GM12878 (cell line): ENCODE measurements around the gene ESRRB. TPM values are rescaled to one million over a fixed set of nuclear protein-coding genes. Genes with fewer than 3 reads are reported as not detected.

ENCODE experiments used
- ATAC-seq: fragments of 200-7000 bp; cut with Tn5 transposase; 3 replicates; pipeline ENCODE4 v1.9.1; 2020; ENCODE audit warnings: mild to moderate bottlenecking, moderate library complexity
- BruUV-seq: library from RNA; stranded (reverse); fragments of 400-500 nt; replicated peaks from 2 replicates; lab custom pipeline; 2021; lab: Mats Ljungman, UMichigan
- CTCF ChIA-PET: fragments of 300-600 bp; sonication (Branson Sonifier 250); formaldehyde crosslinking; extraction: SDS; loops from one replicate; lab custom pipeline; 2021; ENCODE audit warnings: inconsistent platforms; lab: Yijun Ruan, JAX
- POLR2A ChIA-PET: fragments of 350-600 bp; formaldehyde crosslinking; extraction: SDS; loops from one replicate; lab custom pipeline; 2021; ENCODE audit warnings: inconsistent platforms; lab: Charles Lee
- RAD21 ChIA-PET: fragments of 300-600 bp; sonication (Branson Sonifier 250); formaldehyde crosslinking; loops from one replicate; lab custom pipeline; 2023; ENCODE audit warnings: antibody characterized with exemption; ENCODE audit not compliant: unreplicated experiment; lab: Charles Lee
- SMC1A ChIA-PET: fragments of 300-600 bp; sonication (Branson Sonifier 250); formaldehyde crosslinking; loops from one replicate; lab custom pipeline; 2023; ENCODE audit not compliant: unreplicated experiment, uncharacterized antibody; lab: Charles Lee
- DNase-seq: peaks from one replicate; pipeline ENCODE4 v3.0.0-alpha.2; 2011; ENCODE audit warnings: low read depth, low spot score
- FAIRE-seq: peaks from 3 replicates; lab custom pipeline; 2011; peaks lifted over from hg19 to GRCh38; lab: Jason Lieb, UNC
- H2AFZ ChIP-seq: 2 replicates; pipeline ENCODE4 v1.6.0; 2011; ENCODE audit warnings: low read depth, low read length, control low read depth; ENCODE audit not compliant: control insufficient read depth
- H3K27ac ChIP-seq: 2 replicates; pipeline ENCODE4 v1.5.1; 2011; ENCODE audit warnings: control low read depth; ENCODE audit not compliant: control insufficient read depth, insufficient read depth
- H3K27me3 ChIP-seq, 2 experiments: replicated peaks in 1 of 2; 2 replicates each; pipeline versions ENCODE4 v1.6.0 to v1.6.1; 2011; ENCODE audit warnings: low read length in 1 of 2; ENCODE audit not compliant: control insufficient read depth in 2 of 2, insufficient read depth in 2 of 2
- H3K36me3 ChIP-seq, 2 experiments: 2 replicates each; pipeline ENCODE4 v1.5.1; 2011; ENCODE audit warnings: low read length in 1 of 2; ENCODE audit not compliant: control insufficient read depth in 2 of 2, insufficient read depth in 2 of 2
- H3K4me1 ChIP-seq: 2 replicates; pipeline ENCODE4 v1.6.1; 2011; ENCODE audit warnings: mild to moderate bottlenecking, low read length, moderate library complexity, mixed read lengths; ENCODE audit not compliant: control insufficient read depth, insufficient read depth
- H3K4me2 ChIP-seq: 2 replicates; pipeline ENCODE4 v1.6.0; 2011; ENCODE audit warnings: control low read depth; ENCODE audit not compliant: control insufficient read depth, insufficient read depth
- H3K4me3 ChIP-seq: fragments of 200-600 bp; sonication (generic); 2 replicates; pipeline ENCODE4 v1.5.1; 2016
- H3K79me2 ChIP-seq: 2 replicates; pipeline ENCODE4 v1.6.0; 2011; ENCODE audit warnings: low read length; ENCODE audit not compliant: control insufficient read depth, insufficient read depth
- H3K9ac ChIP-seq: 2 replicates; pipeline ENCODE4 v1.8.0; 2011; ENCODE audit warnings: low read length, control low read depth, mixed read lengths; ENCODE audit not compliant: control insufficient read depth, insufficient read depth
- H3K9me3 ChIP-seq: replicated peaks from 3 replicates; pipeline ENCODE4 v1.5.1; 2011; ENCODE audit warnings: mild to moderate bottlenecking, low read length; ENCODE audit not compliant: control insufficient read depth, insufficient read depth
- H4K20me1 ChIP-seq: 2 replicates; pipeline ENCODE4 v1.6.0; 2011; ENCODE audit not compliant: control insufficient read depth, insufficient read depth
- ASH2L ChIP-seq: fragments of 300-600, 200-600 bp; sonication (generic); IDR thresholded peaks from 2 replicates; pipeline ENCODE4 v1.6.1; 2017; ENCODE audit warnings: low read depth, mild to moderate bottlenecking, borderline replicate concordance
- BMI1 ChIP-seq: fragments of 450-650 bp; IDR thresholded peaks from 2 replicates; pipeline ENCODE4 v1.6.1; 2016; ENCODE audit warnings: mild to moderate bottlenecking, moderate library complexity, borderline replicate concordance
- PAX5 ChIP-seq: IDR thresholded peaks from 2 replicates; pipeline ENCODE4 v1.6.1; 2011; ENCODE audit warnings: low read depth, low read length, borderline replicate concordance
- YY1 ChIP-seq: IDR thresholded peaks from 2 replicates; pipeline ENCODE4 v1.6.1; 2011; ENCODE audit warnings: low read depth, mild to moderate bottlenecking, low read length
- ZBED1 ChIP-seq: IDR thresholded peaks from 2 replicates; pipeline ENCODE4 v1.6.1; 2016; ENCODE audit warnings: borderline replicate concordance
- ZBTB33 ChIP-seq: fragments of 450-650 bp; IDR thresholded peaks from 2 replicates; pipeline ENCODE4 v1.6.1; 2017; ENCODE audit warnings: mild to moderate bottlenecking
- WGBS: methylation state at CpG from one replicate; pipeline ENCODE4 v1.1.6; 2016; ENCODE audit warnings: low lambda C conversion rate; ENCODE audit not compliant: insufficient replicate concordance, insufficient coverage; ENCODE audit errors: missing lambda C conversion rate; 5-methylcytosine and 5-hydroxymethylcytosine counted together
- in situ Hi-C: fragments of 300-500 bp; cut with MboI; formaldehyde crosslinking; loops from 9 replicates; pipeline ENCODE4 v1.14.3; 2018; ENCODE audit warnings: mixed read lengths
- intact Hi-C: fragments of 100-400 bp; cut with micrococcal nuclease; formaldehyde crosslinking; loops from one replicate; pipeline ENCODE4 v1.14.2; 2022; ENCODE audit not compliant: unreplicated experiment
- polyA plus RNA-seq, 11 experiments: library from polyadenylated mRNA; depleted of rRNA in 4 of 11; unstranded in 6 of 11; stranded (reverse) in 5 of 11; fragments of >200 nt; fragmentation: Nextera tagmentation in 4 of 11; fragmentation: Illumina TruSeq in 1 of 11; extraction: Ambion mirVana in 4 of 11; extraction: Trizol in 1 of 11; gene quantifications; 1 replicate in 1 of 11; 2 replicates in 10 of 11; pipeline versions ENCODE4 v1.2.1 to v1.2.3, GENCODE V29; 2011 to 2016; ENCODE audit warnings: inconsistent platforms in 2 of 11, missing spikeins in 2 of 11, low read depth in 1 of 11
- total RNA-seq, 4 experiments: library from RNA; depleted of rRNA in 3 of 4; stranded (reverse); fragments of >200 nt in 3 of 4; fragmentation: Illumina TruSeq in 1 of 4; extraction: Trizol in 1 of 4; gene quantifications; 2 replicates each; pipeline versions ENCODE4 v1.2.1 to v1.2.3, GENCODE V29; 2013 to 2021

ESRRB gene
- total and polyA plus RNA-seq, 10 of the 15 experiments (the other 5 are each of a cell fraction or from before 2014, with no cell fraction given), result 0.03 to 0.73 (median 0.11) TPM; not detected in 6

GRCh38 chr14:76408877-76409276, 32.9 kb downstream of the ESRRB start:
- in situ Hi-C loops, result no loop called here
- intact Hi-C loops, result no loop called here

More at GRCh38 chr14:76408877-76409276, 32.9 kb downstream of the ESRRB start:
- Histone ChIP-seq H3K79me2 (no peaks in the 10 kb centered on the region), H2AFZ (no peak overlapping the region), H4K20me1 (no peaks in the 10 kb centered on the region), H3K4me1 (no peaks in the 10 kb centered on the region), H3K4me3 (no peak overlapping the region), H3K27me3 (peaks cover 2 to 4% of the 10 kb centered on the region in 2 experiments; a peak in 2 of 4 replicates), H3K9ac (no peak overlapping the region), H3K36me3 (no peaks in the 10 kb centered on the region), H3K4me2 (no peak overlapping the region), H3K9me3 (no peaks in the 10 kb centered on the region), H3K27ac (no peak overlapping the region)
- no peak for FAIRE-seq
- CTCF ChIA-PET, result no interaction called here
- TF ChIP-seq PAX5, result no peak
- TF ChIP-seq YY1, result no peak
- TF ChIP-seq ZBED1, result no peak
- TF ChIP-seq ZBTB33, result no peak
- no peak for TF ChIP-seq BMI1
- TF ChIP-seq ASH2L, result no peak
- RAD21 ChIA-PET, result no interaction called here
- POLR2A ChIA-PET, result no interaction called here
- ATAC-seq, result no peak
- 0% methylated on average over 1 of the region's 1 CpG for WGBS
- SMC1A ChIA-PET, result no interaction called here
- no TSS peak for BruUV-seq
- no peak for DNase-seq
